ENCODE data around the gene SYCP2L.

DNA sequence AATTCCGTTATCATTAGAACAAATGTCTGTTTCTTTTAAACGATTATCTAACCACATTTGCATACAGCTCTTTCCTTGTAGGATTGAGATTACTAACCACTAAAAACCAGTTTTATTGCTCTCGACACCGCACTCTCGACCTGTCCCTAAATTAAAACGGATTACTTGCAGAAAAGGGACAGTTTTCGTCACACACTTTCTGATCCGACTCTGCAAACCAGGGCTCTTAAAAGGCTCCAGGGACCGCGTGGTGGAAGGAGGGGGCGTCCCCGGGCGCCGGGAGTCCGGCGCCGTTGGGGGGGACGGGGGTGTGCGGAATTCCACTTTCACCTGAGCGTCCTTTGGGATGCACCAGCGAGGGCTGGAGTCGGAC lies 49.2 kb upstream of the SYCP2L start:
- TF ChIP-seq EZH2 (IDR thresholded peaks at IDR 0.05) = no peak
- TF ChIP-seq, protein P1, sequence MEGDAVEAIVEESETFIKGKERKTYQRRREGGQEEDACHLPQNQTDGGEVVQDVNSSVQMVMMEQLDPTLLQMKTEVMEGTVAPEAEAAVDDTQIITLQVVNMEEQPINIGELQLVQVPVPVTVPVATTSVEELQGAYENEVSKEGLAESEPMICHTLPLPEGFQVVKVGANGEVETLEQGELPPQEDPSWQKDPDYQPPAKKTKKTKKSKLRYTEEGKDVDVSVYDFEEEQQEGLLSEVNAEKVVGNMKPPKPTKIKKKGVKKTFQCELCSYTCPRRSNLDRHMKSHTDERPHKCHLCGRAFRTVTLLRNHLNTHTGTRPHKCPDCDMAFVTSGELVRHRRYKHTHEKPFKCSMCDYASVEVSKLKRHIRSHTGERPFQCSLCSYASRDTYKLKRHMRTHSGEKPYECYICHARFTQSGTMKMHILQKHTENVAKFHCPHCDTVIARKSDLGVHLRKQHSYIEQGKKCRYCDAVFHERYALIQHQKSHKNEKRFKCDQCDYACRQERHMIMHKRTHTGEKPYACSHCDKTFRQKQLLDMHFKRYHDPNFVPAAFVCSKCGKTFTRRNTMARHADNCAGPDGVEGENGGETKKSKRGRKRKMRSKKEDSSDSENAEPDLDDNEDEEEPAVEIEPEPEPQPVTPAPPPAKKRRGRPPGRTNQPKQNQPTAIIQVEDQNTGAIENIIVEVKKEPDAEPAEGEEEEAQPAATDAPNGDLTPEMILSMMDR (IDR thresholded peaks at IDR 0.05 in 2 of 3, conservative IDR thresholded peaks at IDR 0.05 in 1 of 3; ENCODE audit: borderline replicate concordance in 1 of 3, insufficient read depth in 1 of 3, low read depth in 2 of 3, low read length in 2 of 3) = no peak
